PC-9 (cell line): ENCODE results near the gene DDAH1.

Experiments used
- EZH2 ChIP-seq: fragments of 200-600 bp; sonication (generic); IDR thresholded peaks from 2 replicates; pipeline ENCODE4 v1.8.0; 2017; ENCODE audit warnings: antibody characterized with exemption, low read depth
- TF ChIP-seq, protein P1 (sequence below): fragments of 200-600 bp; sonication (generic); conservative IDR thresholded peaks from 2 replicates; pipeline ENCODE4 v1.6.1; 2017; ENCODE audit warnings: mixed run types, antibody characterized with exemption, mild to moderate bottlenecking, moderate library complexity

DNA sequence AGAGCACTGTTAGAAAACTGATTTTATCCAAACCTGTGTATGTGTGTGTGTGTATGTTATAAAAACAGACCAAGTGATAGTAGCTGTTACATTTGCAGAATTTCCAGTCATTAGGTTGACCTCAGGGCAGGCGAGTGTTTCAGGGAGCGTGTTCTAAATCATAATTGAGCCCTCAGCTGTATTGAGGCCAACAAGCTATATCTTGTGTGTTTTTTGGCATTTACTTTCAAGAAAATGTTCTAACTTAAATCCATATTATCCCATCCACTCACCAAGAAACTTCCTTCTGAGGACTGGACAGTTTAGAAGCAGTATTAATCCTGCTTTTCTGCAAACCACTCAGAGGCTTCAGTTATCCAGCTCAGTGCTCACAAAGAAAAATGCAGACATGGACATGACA lies 12.0 kb downstream of the DDAH1 start:
- TF ChIP-seq EZH2, result no peak
- TF ChIP-seq, protein P1, sequence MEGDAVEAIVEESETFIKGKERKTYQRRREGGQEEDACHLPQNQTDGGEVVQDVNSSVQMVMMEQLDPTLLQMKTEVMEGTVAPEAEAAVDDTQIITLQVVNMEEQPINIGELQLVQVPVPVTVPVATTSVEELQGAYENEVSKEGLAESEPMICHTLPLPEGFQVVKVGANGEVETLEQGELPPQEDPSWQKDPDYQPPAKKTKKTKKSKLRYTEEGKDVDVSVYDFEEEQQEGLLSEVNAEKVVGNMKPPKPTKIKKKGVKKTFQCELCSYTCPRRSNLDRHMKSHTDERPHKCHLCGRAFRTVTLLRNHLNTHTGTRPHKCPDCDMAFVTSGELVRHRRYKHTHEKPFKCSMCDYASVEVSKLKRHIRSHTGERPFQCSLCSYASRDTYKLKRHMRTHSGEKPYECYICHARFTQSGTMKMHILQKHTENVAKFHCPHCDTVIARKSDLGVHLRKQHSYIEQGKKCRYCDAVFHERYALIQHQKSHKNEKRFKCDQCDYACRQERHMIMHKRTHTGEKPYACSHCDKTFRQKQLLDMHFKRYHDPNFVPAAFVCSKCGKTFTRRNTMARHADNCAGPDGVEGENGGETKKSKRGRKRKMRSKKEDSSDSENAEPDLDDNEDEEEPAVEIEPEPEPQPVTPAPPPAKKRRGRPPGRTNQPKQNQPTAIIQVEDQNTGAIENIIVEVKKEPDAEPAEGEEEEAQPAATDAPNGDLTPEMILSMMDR, result no peak
